ENCODE results near the gene MOGAT2.

MOGAT2 gene

GRCh38 chr11:75781831-75782230 is 64.2 kb downstream of the MOGAT2 start:
- H3K4me1 ChIP-seq (ENCODE audit: control insufficient read depth, insufficient read depth, low read length): no peaks in the 10 kb centered on the region
- H3K27me3 ChIP-seq (ENCODE audit: control insufficient read depth in 1 of 2, insufficient read depth in 2 of 2, low read length in 2 of 2): no peaks in the 10 kb centered on the region
- no peaks in the 10 kb centered on the region for H3K9me3 ChIP-seq (ENCODE audit: control insufficient read depth in 2 of 2, low read length in 2 of 2)
- H3K27ac ChIP-seq (ENCODE audit: low read length): no peak overlapping the region
- H3K9ac ChIP-seq (ENCODE audit: low read length in 2 of 2): no peak overlapping the region
- no peak overlapping the region for H3K4me3 ChIP-seq (ENCODE audit: low read length in 2 of 2)
- H3K36me3 ChIP-seq (ENCODE audit: control insufficient read depth in 2 of 2, insufficient read depth in 2 of 2, low read length in 2 of 2): no peaks in the 10 kb centered on the region
